HepG2 (cell line): ENCODE measurements around the gene DNASE1. TPM values are rescaled to one million over a fixed set of nuclear protein-coding genes. Genes with fewer than 3 reads are reported as not detected.

Experiments used
- CEBPG ChIP-seq: IDR thresholded peaks from 2 replicates; pipeline ENCODE4 v1.6.1; 2016
- CREB3 ChIP-seq: sonication (generic); formaldehyde crosslinking; IDR thresholded peaks from 2 replicates; pipeline ENCODE4 v1.5.0; 2020; ENCODE audit warnings: missing genetic modification reagents
- FOXK2 ChIP-seq: fragments of 450-650 bp; IDR thresholded peaks from 2 replicates; pipeline ENCODE4 v1.6.1; 2016
- HES4 ChIP-seq: sonication (generic); formaldehyde crosslinking; IDR thresholded peaks from 2 replicates; pipeline ENCODE4 v1.9.0; 2021; ENCODE audit warnings: mild to moderate bottlenecking, missing genetic modification reagents, borderline replicate concordance
- HMG20B ChIP-seq: conservative IDR thresholded peaks from 2 replicates; pipeline ENCODE4 v1.6.1; 2016; ENCODE audit warnings: missing genetic modification reagents, missing compliant biosample characterization
- KDM1A ChIP-seq: IDR thresholded peaks from 2 replicates; pipeline ENCODE4 v1.6.1; 2016; ENCODE audit warnings: missing compliant biosample characterization
- PAXIP1 ChIP-seq: sonication (generic); formaldehyde crosslinking; conservative IDR thresholded peaks from 2 replicates; pipeline ENCODE4 v1.4.0; 2020; ENCODE audit warnings: mild to moderate bottlenecking, missing genetic modification reagents, moderate library complexity
- RAD21 ChIP-seq: fragments of 450-650 bp; formaldehyde crosslinking; IDR thresholded peaks from 2 replicates; pipeline ENCODE4 v1.5.0; 2020; ENCODE audit warnings: mild to moderate bottlenecking
- TAF15 ChIP-seq: fragments of 200-400 bp; formaldehyde crosslinking; IDR thresholded peaks from one replicate; pipeline ENCODE4 v1.6.1; 2018; ENCODE audit warnings: mild to moderate bottlenecking, low read depth, low read length; ENCODE audit not compliant: poor library complexity, severe bottlenecking
- THAP7 ChIP-seq: sonication (generic); formaldehyde crosslinking; IDR thresholded peaks from 2 replicates; pipeline ENCODE4 v1.8.1; 2023; ENCODE audit warnings: mild to moderate bottlenecking, missing genetic modification reagents
- THRA ChIP-seq: sonication (generic); formaldehyde crosslinking; IDR thresholded peaks from 2 replicates; pipeline ENCODE4 v1.4.0; 2020; ENCODE audit warnings: missing genetic modification reagents, borderline replicate concordance
- THYN1 ChIP-seq: sonication (generic); formaldehyde crosslinking; IDR thresholded peaks from 2 replicates; pipeline ENCODE4 v1.8.1; 2023; ENCODE audit warnings: low read depth, mild to moderate bottlenecking, moderate library complexity, missing genetic modification reagents, borderline replicate concordance
- YY1 ChIP-seq: IDR thresholded peaks from 2 replicates; pipeline ENCODE4 v1.6.1; 2011; ENCODE audit warnings: low read length, low read depth, moderate library complexity, mild to moderate bottlenecking; ENCODE audit not compliant: insufficient read depth, insufficient replicate concordance
- ZNF20 ChIP-seq: sonication (generic); formaldehyde crosslinking; IDR thresholded peaks from 2 replicates; pipeline ENCODE4 v1.4.0; 2020; ENCODE audit warnings: mild to moderate bottlenecking, moderate library complexity, missing genetic modification reagents
- ZNF280B ChIP-seq: sonication (generic); formaldehyde crosslinking; IDR thresholded peaks from 2 replicates; pipeline ENCODE4 v1.5.0; 2020; ENCODE audit warnings: missing genetic modification reagents, mild to moderate bottlenecking, borderline replicate concordance
- ZNF460 ChIP-seq: sonication (generic); formaldehyde crosslinking; IDR thresholded peaks from 2 replicates; pipeline ENCODE4 v1.5.1; 2020; ENCODE audit warnings: missing genetic modification reagents, mild to moderate bottlenecking, borderline replicate concordance
- ZNF589 ChIP-seq: sonication (generic); formaldehyde crosslinking; conservative IDR thresholded peaks from 2 replicates; pipeline ENCODE4 v1.8.0; 2022; ENCODE audit warnings: mild to moderate bottlenecking, moderate library complexity, missing genetic modification reagents
- ZNF710 ChIP-seq: sonication (generic); formaldehyde crosslinking; IDR thresholded peaks from 2 replicates; pipeline ENCODE4 v1.5.0; 2020; ENCODE audit warnings: mild to moderate bottlenecking, missing genetic modification reagents, borderline replicate concordance
- polyA plus RNA-seq, 8 experiments: library from polyadenylated mRNA; depleted of rRNA in 3 of 8; stranded (reverse) in 7 of 8; unstranded in 1 of 8; fragments of >200 nt; fragmentation: Illumina TruSeq in 4 of 8; extraction: Trizol in 4 of 8; gene quantifications; 2 replicates each; pipeline versions ENCODE4 v1.2.1 to v1.2.3, GENCODE V29; 2011 to 2016; ENCODE audit warnings: low read depth in 4 of 8, missing spikeins in 1 of 8, mixed read lengths in 1 of 8; ENCODE audit not compliant: insufficient read depth in 1 of 8
- total RNA-seq, 5 experiments: library from RNA; depleted of rRNA; stranded (reverse); fragments of >200 nt; fragmentation: Illumina TruSeq; extraction: Trizol; gene quantifications; 2 replicates each; pipeline ENCODE4 v1.2.3, GENCODE V29; 2016; ENCODE audit warnings: low read depth in 1 of 5

DNASE1 gene
- total and polyA plus RNA-seq, 2 of the 13 experiments (the other 11 are each of a cell fraction or from before 2014, with no cell fraction given), result 7.1 to 11.1 TPM

GRCh38 chr16:3654249-3654991 is at the start of gene DNASE1 (continued):
- TF ChIP-seq PAXIP1 (CRISPR knock-in tag) (peak; percentile 61), HES4 (CRISPR knock-in tag) (no peak), ZNF460 (CRISPR knock-in tag) (no peak), THYN1 (CRISPR knock-in tag) (no peak), RAD21 (peak; percentile 79), CEBPG (CRISPR knock-in tag) (no peak), ZNF20 (CRISPR knock-in tag) (no peak), YY1 (peak; percentile 31), CREB3 (CRISPR knock-in tag) (no peak), ZNF710 (CRISPR knock-in tag) (peak; percentile 33; the same call in 1 of the 2 replicates), THRA (CRISPR knock-in tag) (peak; percentile 59; the same call in 1 of the 2 replicates), KDM1A (CRISPR knock-in tag) (no peak), ZNF280B (CRISPR knock-in tag) (no peak), TAF15 (no peak), FOXK2 (no peak), HMG20B (CRISPR knock-in tag) (no peak; the same call in 1 of the 2 replicates), ZNF589 (CRISPR knock-in tag) (no peak), THAP7 (CRISPR knock-in tag) (no peak)
